GM12872 (cell line): ENCODE measurements around the gene CMTM1.

Experiments used
- CTCF ChIP-seq: IDR thresholded peaks from 3 replicates; pipeline ENCODE4 v1.5.1; 2011; ENCODE audit warnings: low read depth, mild to moderate bottlenecking, low read length, moderate library complexity; ENCODE audit not compliant: insufficient read depth

Gene CMTM1

GRCh38 chr16:66541388-66542355 is 24.6 kb upstream of the CMTM1 start:
- no peak for TF ChIP-seq CTCF

- TF ChIP-seq CTCF = no peak
These were observed 23.8 kb upstream of the CMTM1 start for GRCh38 chr16:66542396-66542795.

- no peak for TF ChIP-seq CTCF
These were observed 22.7 kb upstream of the CMTM1 start for GRCh38 chr16:66543541-66543940.

- no peak for TF ChIP-seq CTCF
These were observed 22.1 kb upstream of the CMTM1 start for GRCh38 chr16:66544016-66544757.

- no peak for TF ChIP-seq CTCF
These were observed 18.9 kb upstream of the CMTM1 start for GRCh38 chr16:66547101-66547989.

- TF ChIP-seq CTCF = no peak
These were observed 18.2 kb upstream of the CMTM1 start for GRCh38 chr16:66548068-66548467.

GRCh38 chr16:66548868-66549267 is 17.4 kb upstream of the CMTM1 start:
- no peak for TF ChIP-seq CTCF
